GM21717 (cell line): Measurements from ENCODE around the gene KRTAP10-11.

Experiments used
- ATAC-seq: cut with Tn5 transposase; IDR thresholded peaks from one replicate; pipeline ENCODE4 v1.9.1; 2021; ENCODE audit warnings: mild to moderate bottlenecking, moderate library complexity; ENCODE audit not compliant: unreplicated experiment

The KRTAP10-11 gene

GRCh38 chr21:44692798-44693512 lies 46.7 kb downstream of the KRTAP10-11 start:
- no peak for ATAC-seq

- ATAC-seq: no peak
Measured at GRCh38 chr21:44694776-44695175, 48.6 kb downstream of the KRTAP10-11 start.

DNA sequence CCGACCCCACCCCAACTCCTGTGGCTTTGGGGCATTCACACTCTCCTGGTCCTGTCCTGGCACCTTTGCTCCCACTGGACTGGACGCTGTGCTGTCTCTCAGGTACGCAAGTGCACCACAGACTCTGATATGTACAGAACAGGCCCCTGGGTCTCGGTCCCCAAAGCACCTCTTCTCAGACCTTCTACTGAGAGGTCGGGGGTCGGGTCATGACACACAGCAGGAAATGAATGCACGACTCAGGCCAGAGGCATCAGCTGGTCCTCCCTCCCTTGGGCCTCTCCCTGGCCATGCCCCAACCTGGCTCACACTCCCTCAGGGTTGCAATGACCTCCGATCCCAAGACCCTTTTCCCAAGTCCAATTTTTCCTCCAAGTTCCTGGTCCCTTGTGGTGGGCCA lies 49.0 kb downstream of the KRTAP10-11 start:
- ATAC-seq: no peak

DNA sequence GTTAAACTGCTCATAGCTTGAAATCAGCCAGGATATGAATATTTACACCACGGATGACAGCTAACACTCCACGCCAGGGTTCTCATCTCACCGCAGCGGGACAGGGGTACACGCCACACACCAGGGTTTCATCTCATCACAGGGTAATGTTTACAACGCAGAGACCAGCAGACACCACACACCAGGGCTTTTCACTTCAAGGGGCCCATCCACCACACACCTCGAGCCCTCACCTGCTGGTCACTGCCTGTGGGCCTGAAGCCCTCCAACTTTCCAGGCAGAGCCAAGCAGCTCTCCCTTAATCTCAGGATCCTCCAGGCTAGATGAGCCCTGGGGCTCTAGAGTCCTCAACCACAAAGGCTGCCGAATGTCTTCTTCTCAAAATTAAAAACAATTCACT lies 49.4 kb downstream of the KRTAP10-11 start:
- ATAC-seq: no peak

GRCh38 chr21:44696572-44696971 lies 50.4 kb downstream of the KRTAP10-11 start:
- ATAC-seq: no peak
